Neural cell (in vitro differentiated cells): Measurements from ENCODE around the gene CACNA1D. TPM values are rescaled to one million over a fixed set of nuclear protein-coding genes. Genes with fewer than 3 reads are reported as not detected.

ENCODE experiments used
- H2AFZ ChIP-seq: fragments of 200-600, 300-800 bp; sonication (generic), shearing (Covaris generic); 2 replicates; pipeline ENCODE4 v1.6.0; 2014; ENCODE audit warnings: low read depth, mild to moderate bottlenecking, antibody characterized with exemption, low read length, moderate library complexity
- H3F3A ChIP-seq: fragments of 200-600 bp; shearing (Covaris generic); 2 replicates; pipeline ENCODE4 v1.6.1; 2016; ENCODE audit warnings: mild to moderate bottlenecking, moderate library complexity, mixed read lengths, antibody characterized with exemption, low read length; ENCODE audit not compliant: insufficient read depth, poor library complexity, severe bottlenecking
- H3K27ac ChIP-seq: fragments of 200-600, 300-800 bp; sonication (generic), shearing (Covaris generic); 2 replicates; pipeline ENCODE4 v1.5.1; 2014; ENCODE audit warnings: mild to moderate bottlenecking, low read length, moderate library complexity
- H3K27me3 ChIP-seq: fragments of 300-800, 200-600 bp; sonication (generic), shearing (Covaris generic); 2 replicates; pipeline ENCODE4 v1.6.0; 2014; ENCODE audit warnings: mild to moderate bottlenecking, low read depth, low read length, moderate library complexity; ENCODE audit not compliant: insufficient read depth
- H3K36me3 ChIP-seq: fragments of 300-800, 200-600 bp; sonication (generic), shearing (Covaris generic); 2 replicates; pipeline ENCODE4 v1.5.1; 2014; ENCODE audit warnings: mild to moderate bottlenecking, antibody characterized with exemption, low read length, moderate library complexity; ENCODE audit not compliant: insufficient read depth
- H3K4me2 ChIP-seq: fragments of 300-800, 200-600 bp; sonication (generic), shearing (Covaris generic); 2 replicates; pipeline ENCODE4 v1.6.0; 2014; ENCODE audit warnings: mild to moderate bottlenecking, low read length
- H3K4me3 ChIP-seq: fragments of 300-800, 200-600 bp; sonication (generic), shearing (Covaris generic); 2 replicates; pipeline ENCODE4 v1.5.1; 2014; ENCODE audit warnings: mild to moderate bottlenecking, low read length, moderate library complexity
- H3K79me2 ChIP-seq: fragments of 200-600 bp; shearing (Covaris generic); replicated peaks from 2 replicates; pipeline ENCODE4 v1.6.0; 2014; ENCODE audit warnings: mild to moderate bottlenecking, low read length, moderate library complexity; ENCODE audit not compliant: insufficient read depth
- H3K9ac ChIP-seq: fragments of 300-800, 200-600 bp; sonication (generic), shearing (Covaris generic); 2 replicates; pipeline ENCODE4 v1.6.1; 2016; ENCODE audit warnings: mild to moderate bottlenecking, low read length, mixed read lengths
- H3K9me2 ChIP-seq: fragments of 200-600 bp; shearing (Covaris generic); 2 replicates; pipeline ENCODE4 v1.6.1; 2016; ENCODE audit warnings: mild to moderate bottlenecking, low read length, mixed read lengths; ENCODE audit not compliant: insufficient read depth
- H3K9me3 ChIP-seq: fragments of 200-600, 300-800 bp; sonication (generic), shearing (Covaris generic); 2 replicates; pipeline ENCODE4 v1.6.1; 2016; ENCODE audit warnings: mild to moderate bottlenecking, mixed run types, low read length, moderate library complexity, mixed read lengths
- H4K20me1 ChIP-seq: fragments of 200-600 bp; shearing (Covaris generic); 2 replicates; pipeline ENCODE4 v1.6.1; 2016; ENCODE audit warnings: mild to moderate bottlenecking, mixed run types; ENCODE audit not compliant: insufficient read depth
- CTCF ChIP-seq: fragments of 450-650 bp; IDR thresholded peaks from 2 replicates; pipeline ENCODE4 v1.5.1; 2014; ENCODE audit warnings: antibody characterized with exemption, mild to moderate bottlenecking, moderate library complexity; ENCODE audit not compliant: poor library complexity, severe bottlenecking
- EP300 ChIP-seq: fragments of 450-650 bp; conservative IDR thresholded peaks from 2 replicates; pipeline ENCODE4 v1.6.1; 2014; ENCODE audit warnings: antibody characterized with exemption, mild to moderate bottlenecking, moderate library complexity; ENCODE audit not compliant: poor library complexity, severe bottlenecking
- EZH2 ChIP-seq: fragments of 200-600, 300-800 bp; shearing (Covaris generic), sonication (generic); IDR thresholded peaks from 2 replicates; pipeline ENCODE4 v1.6.1; 2014; ENCODE audit warnings: antibody characterized with exemption, low read length, borderline replicate concordance, mild to moderate bottlenecking; ENCODE audit not compliant: insufficient read depth, poor library complexity, severe bottlenecking
- MXI1 ChIP-seq: fragments of 450-650 bp; conservative IDR thresholded peaks from 2 replicates; pipeline ENCODE4 v1.6.1; 2014; ENCODE audit warnings: antibody characterized with exemption, mild to moderate bottlenecking; ENCODE audit not compliant: poor library complexity, severe bottlenecking
- POLR2AphosphoS5 ChIP-seq: IDR thresholded peaks from 2 replicates; pipeline ENCODE4 v1.6.1; 2012
- RAD21 ChIP-seq: fragments of 450-650 bp; conservative IDR thresholded peaks from 2 replicates; pipeline ENCODE4 v1.6.1; 2014; ENCODE audit warnings: antibody characterized with exemption, mild to moderate bottlenecking, moderate library complexity
- REST ChIP-seq: IDR thresholded peaks from 2 replicates; pipeline ENCODE4 v1.6.1; 2012; ENCODE audit warnings: borderline replicate concordance
- SMC3 ChIP-seq: fragments of 450-650 bp; conservative IDR thresholded peaks from 2 replicates; pipeline ENCODE4 v1.6.1; 2014; ENCODE audit warnings: antibody characterized with exemption, mild to moderate bottlenecking, moderate library complexity; ENCODE audit not compliant: poor library complexity
- TAF1 ChIP-seq: IDR thresholded peaks from 2 replicates; pipeline ENCODE4 v1.6.1; 2012; ENCODE audit warnings: low read depth
- polyA plus RNA-seq: library from polyadenylated mRNA; depleted of rRNA; stranded (reverse); fragments of >200 nt; gene quantifications from 2 replicates; pipeline ENCODE4 v1.2.3, GENCODE V29; 2014

Gene CACNA1D
- polyA plus RNA-seq, 1 donor from 2014 or later = 22.5 TPM

GRCh38 chr3:53775018-53775417 is 280.6 kb downstream of the CACNA1D start:
- no peak overlapping the region for H3K9ac ChIP-seq
- H3K9me2 ChIP-seq = no peaks in the 10 kb centered on the region
- H3F3A ChIP-seq = no peaks in the 10 kb centered on the region
- no peaks in the 10 kb centered on the region for H4K20me1 ChIP-seq
- no peak for TF ChIP-seq SMC3
- TF ChIP-seq MXI1 = no peak
- TF ChIP-seq POLR2AphosphoS5 = no peak
- TF ChIP-seq EZH2 = no peak
- TF ChIP-seq EP300 = no peak
- TF ChIP-seq TAF1 = no peak
- TF ChIP-seq REST = no peak
- no peak for TF ChIP-seq CTCF
- TF ChIP-seq RAD21 = no peak
- no peak overlapping the region for H3K4me2 ChIP-seq
- H3K36me3 ChIP-seq = no peaks in the 10 kb centered on the region
- no peak overlapping the region for H3K4me3 ChIP-seq
- H2AFZ ChIP-seq = no peak overlapping the region
- H3K9me3 ChIP-seq = no peaks in the 10 kb centered on the region
- no peaks in the 10 kb centered on the region for H3K27me3 ChIP-seq
- H3K27ac ChIP-seq = no peak overlapping the region
- no peaks in the 10 kb centered on the region for H3K79me2 ChIP-seq

DNA sequence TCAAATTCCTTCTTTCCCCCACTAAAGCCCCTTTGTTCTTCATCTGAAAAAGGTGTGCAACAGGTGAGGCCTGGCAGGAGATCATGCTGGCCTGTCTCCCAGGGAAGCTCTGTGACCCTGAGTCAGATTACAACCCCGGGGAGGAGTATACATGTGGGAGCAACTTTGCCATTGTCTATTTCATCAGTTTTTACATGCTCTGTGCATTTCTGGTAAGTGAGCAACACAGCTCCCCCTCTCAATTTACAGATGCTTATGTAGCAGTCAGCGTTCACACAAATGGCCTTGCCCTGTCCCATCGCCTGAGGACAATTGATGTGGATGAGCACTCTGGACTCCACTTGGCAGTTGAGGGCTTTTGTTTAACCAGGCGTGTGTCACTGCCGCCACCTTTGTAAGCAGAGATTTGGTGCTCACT is 281.4 kb downstream of the CACNA1D start:
- H3K79me2 ChIP-seq = no peaks in the 10 kb centered on the region
- no peak for TF ChIP-seq REST
- TF ChIP-seq MXI1 = no peak
- H4K20me1 ChIP-seq = no peaks in the 10 kb centered on the region
- H3K4me3 ChIP-seq = no peak overlapping the region
- no peak overlapping the region for H3K9ac ChIP-seq
- no peaks in the 10 kb centered on the region for H3K9me2 ChIP-seq
- no peaks in the 10 kb centered on the region for H3K36me3 ChIP-seq
- H3F3A ChIP-seq = no peaks in the 10 kb centered on the region
- H3K9me3 ChIP-seq = no peaks in the 10 kb centered on the region
- no peak overlapping the region for H3K4me2 ChIP-seq
- H3K27me3 ChIP-seq = no peaks in the 10 kb centered on the region
- no peak overlapping the region for H3K27ac ChIP-seq
- H2AFZ ChIP-seq = no peak overlapping the region
